HG03575 (cell line): ENCODE results near the gene ARHGAP15.

Source experiments
- ATAC-seq: cut with Tn5 transposase; IDR thresholded peaks from one replicate; pipeline ENCODE4 v1.9.1; 2021; ENCODE audit not compliant: unreplicated experiment, insufficient number of reproducible peaks, low FRiP score; ENCODE audit errors: extremely low read depth

The ARHGAP15 gene

GRCh38 chr2:143481733-143482132 is 352.5 kb downstream of the ARHGAP15 start:
- ATAC-seq: no peak

- no peak for ATAC-seq
Observed at GRCh38 chr2:143482316-143482715, 353.1 kb downstream of the ARHGAP15 start.

- ATAC-seq: no peak
Observed at GRCh38 chr2:143482771-143483170, 353.6 kb downstream of the ARHGAP15 start.

- ATAC-seq: no peak
Observed at GRCh38 chr2:143486976-143487375, 357.8 kb downstream of the ARHGAP15 start.

GRCh38 chr2:143489145-143489544 is 359.9 kb downstream of the ARHGAP15 start:
- no peak for ATAC-seq

- no peak for ATAC-seq
Observed at GRCh38 chr2:143491131-143491530, 361.9 kb downstream of the ARHGAP15 start.

- no peak for ATAC-seq
Observed at GRCh38 chr2:143493339-143493738, 364.1 kb downstream of the ARHGAP15 start.

GRCh38 chr2:143497726-143498125 is 368.5 kb downstream of the ARHGAP15 start:
- ATAC-seq: no peak

GRCh38 chr2:143498496-143498895 is 369.3 kb downstream of the ARHGAP15 start:
- no peak for ATAC-seq

- no peak for ATAC-seq
Observed at GRCh38 chr2:143499061-143499460, 369.8 kb downstream of the ARHGAP15 start.

GRCh38 chr2:143501106-143501676 is 372.0 kb downstream of the ARHGAP15 start:
- ATAC-seq: no peak

- ATAC-seq: no peak
Observed at GRCh38 chr2:143503280-143503679, 374.1 kb downstream of the ARHGAP15 start.

GRCh38 chr2:143504397-143504796 is 375.2 kb downstream of the ARHGAP15 start:
- no peak for ATAC-seq

- no peak for ATAC-seq
Observed at GRCh38 chr2:143505542-143505941, 376.3 kb downstream of the ARHGAP15 start.

- no peak for ATAC-seq
Observed at GRCh38 chr2:143513081-143513480, 383.9 kb downstream of the ARHGAP15 start.

- no peak for ATAC-seq
Observed at GRCh38 chr2:143514413-143514812, 385.2 kb downstream of the ARHGAP15 start.

- ATAC-seq: no peak
Observed at GRCh38 chr2:143515318-143515717, 386.1 kb downstream of the ARHGAP15 start.

GRCh38 chr2:143519521-143519920 is 390.3 kb downstream of the ARHGAP15 start:
- no peak for ATAC-seq

- ATAC-seq: no peak
Observed at GRCh38 chr2:143521396-143521795, 392.2 kb downstream of the ARHGAP15 start.

- ATAC-seq: no peak
Observed at GRCh38 chr2:143522699-143523098, 393.5 kb downstream of the ARHGAP15 start.

- no peak for ATAC-seq
Observed at GRCh38 chr2:143524119-143524553, 394.9 kb downstream of the ARHGAP15 start.
